GM18498 (cell line): ENCODE results near the gene CKAP5.

Experiments used
- ATAC-seq: cut with Tn5 transposase; IDR thresholded peaks from one replicate; pipeline ENCODE4 v1.9.1; 2021; ENCODE audit warnings: mild to moderate bottlenecking, moderate library complexity; ENCODE audit not compliant: unreplicated experiment

CKAP5 gene

GRCh38 chr11:46769636-46770221 lies 76.4 kb downstream of the CKAP5 start:
- no peak for ATAC-seq

DNA sequence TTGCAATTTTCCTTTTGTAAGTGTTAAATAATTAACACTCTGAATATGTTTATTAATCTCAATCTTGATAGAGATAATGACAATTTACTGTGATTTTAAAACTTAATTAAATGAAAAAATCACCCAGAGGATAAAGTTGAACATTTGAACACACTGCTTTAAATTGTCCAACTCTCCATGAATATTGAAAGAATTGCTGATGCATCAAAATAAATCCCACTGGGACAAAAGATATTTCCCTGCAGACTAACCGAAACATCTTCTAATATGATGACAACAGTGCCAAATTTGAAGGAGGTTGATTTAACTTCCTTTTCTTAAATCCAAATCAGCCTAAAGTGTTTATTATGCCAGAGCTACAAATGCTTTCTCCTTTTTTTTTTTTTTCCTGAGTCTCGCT lies 79.4 kb downstream of the CKAP5 start:
- no peak for ATAC-seq

- no peak for ATAC-seq
These were observed 83.8 kb downstream of the CKAP5 start for GRCh38 chr11:46762248-46762647.

GRCh38 chr11:46761807-46762206 lies 84.3 kb downstream of the CKAP5 start:
- ATAC-seq, result no peak

- no peak for ATAC-seq
These were observed 85.5 kb downstream of the CKAP5 start for GRCh38 chr11:46760429-46761128.

- ATAC-seq, result no peak
These were observed 86.9 kb downstream of the CKAP5 start for GRCh38 chr11:46759196-46759595.

GRCh38 chr11:46755962-46756361 lies 90.1 kb downstream of the CKAP5 start:
- no peak for ATAC-seq

DNA sequence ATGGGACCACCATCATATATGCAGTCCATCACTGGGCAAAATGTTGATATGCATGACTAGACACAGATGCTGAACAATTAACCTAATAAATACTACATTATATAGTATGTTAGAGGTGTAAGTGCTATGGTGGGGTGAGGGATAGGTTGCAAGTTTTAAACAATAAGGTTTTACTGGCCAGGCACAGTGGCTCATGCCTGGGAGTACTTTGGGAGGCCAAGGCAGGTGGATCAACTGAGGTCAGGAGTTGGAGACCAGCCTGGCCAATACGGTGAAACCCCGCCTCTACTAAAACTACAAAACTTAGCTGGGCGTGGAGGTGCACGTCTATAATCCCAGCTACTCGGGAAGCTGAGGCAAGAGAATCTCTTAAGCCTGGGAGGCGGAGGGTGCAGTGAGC lies 98.9 kb downstream of the CKAP5 start:
- ATAC-seq, result no peak

- ATAC-seq, result no peak
These were observed 100.1 kb downstream of the CKAP5 start for GRCh38 chr11:46745995-46746394.

GRCh38 chr11:46745328-46745727 lies 100.8 kb downstream of the CKAP5 start:
- ATAC-seq, result no peak

DNA sequence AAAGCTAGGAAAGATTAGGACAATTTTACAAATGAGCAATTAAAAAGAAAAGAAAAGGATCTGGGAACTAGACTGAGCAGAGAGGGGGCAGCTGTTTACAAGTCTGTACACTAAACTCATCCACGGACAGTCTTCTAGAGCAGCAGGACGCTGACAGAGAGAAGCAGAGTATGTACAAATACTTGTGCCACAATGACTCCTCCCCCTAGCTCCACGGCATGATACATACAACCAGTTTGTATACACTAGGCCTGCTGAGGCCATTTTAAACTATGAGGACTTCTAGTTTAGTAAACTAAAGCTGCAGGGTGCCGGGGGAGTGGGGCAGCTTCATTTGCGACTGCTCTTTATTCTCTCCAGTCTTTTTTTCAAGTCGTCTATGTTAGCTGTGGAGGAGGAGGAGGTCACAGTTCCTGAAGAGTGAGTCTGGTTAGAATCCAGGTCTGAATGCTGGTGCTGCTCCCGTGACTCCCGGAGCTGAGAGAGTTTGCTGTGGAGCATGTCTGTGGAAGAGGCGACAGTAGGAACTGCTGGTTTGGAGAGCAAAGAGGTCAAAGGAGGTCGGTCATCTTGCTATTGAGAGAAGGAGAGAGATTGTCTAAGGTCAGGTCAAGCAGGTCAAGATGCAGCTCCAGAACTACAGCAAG lies 102.3 kb downstream of the CKAP5 start:
- no peak for ATAC-seq

DNA sequence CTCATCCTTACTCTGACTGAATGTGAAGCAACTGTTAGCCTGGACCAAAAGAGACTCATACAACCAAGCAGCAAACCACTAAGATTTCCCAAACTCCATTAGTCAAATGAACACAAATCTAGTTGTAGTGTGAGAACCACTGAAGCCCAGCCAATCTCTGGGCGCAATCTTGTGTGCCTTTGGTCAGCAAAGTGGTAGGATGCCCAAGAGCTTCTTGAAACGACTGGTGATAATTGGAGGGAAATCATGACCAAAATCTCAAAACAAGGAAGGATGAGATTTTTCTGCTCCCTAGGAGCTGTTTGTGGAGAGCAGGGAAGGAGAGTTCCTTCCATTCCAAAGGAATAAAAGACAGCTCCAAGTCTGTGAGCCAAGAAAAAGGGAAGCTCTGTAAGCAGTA lies 103.0 kb downstream of the CKAP5 start:
- no peak for ATAC-seq

GRCh38 chr11:46741600-46742484 lies 104.2 kb downstream of the CKAP5 start:
- no peak for ATAC-seq

GRCh38 chr11:46738887-46739286 lies 107.2 kb downstream of the CKAP5 start:
- no peak for ATAC-seq

- no peak for ATAC-seq
These were observed 108.4 kb downstream of the CKAP5 start for GRCh38 chr11:46737699-46738098.

- no peak for ATAC-seq
These were observed 109.5 kb downstream of the CKAP5 start for GRCh38 chr11:46736615-46737014.

DNA sequence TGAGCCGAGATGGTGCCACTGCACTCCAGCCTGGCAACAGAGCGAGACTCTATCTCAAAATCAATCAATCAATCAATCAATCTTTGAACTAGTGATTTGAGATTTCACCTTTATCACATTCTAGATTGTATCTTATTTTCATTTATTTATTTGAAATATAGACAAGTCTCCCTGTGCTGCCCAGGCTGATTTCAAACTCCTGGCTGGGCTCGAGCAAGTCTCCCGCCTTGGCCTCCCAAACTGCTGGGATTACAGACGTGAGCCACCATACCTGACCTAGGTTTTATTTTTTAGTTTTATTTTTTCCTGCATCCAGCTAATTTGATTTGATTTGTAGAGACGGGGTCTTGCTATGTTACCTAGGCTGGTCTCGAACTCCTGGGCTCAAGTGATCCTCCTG lies 109.9 kb downstream of the CKAP5 start:
- no peak for ATAC-seq

DNA sequence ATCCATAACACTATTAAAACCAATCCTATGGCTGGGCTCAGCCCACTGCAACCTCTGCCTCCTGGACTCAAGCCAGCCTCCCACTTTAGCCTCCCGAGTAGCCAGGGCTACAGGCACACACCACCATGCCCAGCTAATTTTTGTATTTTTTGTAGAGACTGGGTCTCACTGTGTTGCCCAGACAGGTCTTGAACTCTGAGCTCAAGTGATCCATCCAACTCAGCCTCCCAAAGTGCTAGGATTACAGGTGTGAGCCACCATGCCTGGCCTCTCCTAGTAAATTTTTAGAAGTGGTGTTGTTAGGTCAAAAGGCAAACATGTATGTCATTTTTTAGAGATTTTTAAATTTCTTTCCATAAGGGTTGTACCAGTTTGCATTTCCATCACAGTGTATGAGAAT lies 112.8 kb downstream of the CKAP5 start:
- ATAC-seq, result no peak

- ATAC-seq, result no peak
These were observed 114.5 kb downstream of the CKAP5 start for GRCh38 chr11:46731545-46731944.

DNA sequence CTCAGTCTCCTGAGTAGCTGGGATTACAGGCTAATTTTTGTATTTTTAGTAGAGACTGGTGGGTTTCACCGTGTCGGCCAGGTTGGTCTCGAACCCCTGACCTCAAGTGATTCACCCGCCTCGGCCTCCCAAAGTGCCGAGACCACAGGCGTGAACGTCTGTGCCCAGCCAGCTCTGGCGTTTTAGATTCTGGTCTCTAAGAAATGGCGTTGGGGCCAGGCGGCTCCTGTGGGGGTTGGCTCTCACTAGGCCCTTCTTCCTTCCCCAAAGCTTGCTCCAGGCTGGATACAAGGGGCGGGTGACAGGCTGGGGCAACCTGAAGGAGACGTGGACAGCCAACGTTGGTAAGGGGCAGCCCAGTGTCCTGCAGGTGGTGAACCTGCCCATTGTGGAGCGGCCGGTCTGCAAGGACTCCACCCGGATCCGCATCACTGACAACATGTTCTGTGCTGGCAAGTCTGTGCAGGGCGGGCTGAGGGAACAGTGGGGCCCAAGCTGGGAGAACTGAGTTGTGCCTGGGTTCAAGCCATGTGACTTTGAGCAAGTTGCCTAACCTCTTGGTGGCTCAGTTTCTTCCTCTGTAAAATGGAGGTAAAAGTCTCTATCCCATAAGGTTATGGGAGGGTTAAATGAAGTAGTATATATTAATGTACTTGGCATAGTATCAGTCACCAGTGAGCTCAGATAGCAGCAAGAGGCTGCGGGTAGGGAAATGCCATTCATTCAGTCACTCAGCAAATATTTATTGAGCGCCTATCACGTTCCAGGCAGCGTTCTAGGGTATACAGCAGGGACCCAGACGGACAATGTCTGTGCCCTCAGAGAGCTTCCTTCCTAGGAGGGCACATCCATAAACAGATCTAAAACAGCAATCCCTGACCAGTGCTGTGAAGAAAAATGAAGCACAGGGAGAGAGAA lies 116.7 kb downstream of the CKAP5 start:
- ATAC-seq, result no peak
